ENCODE measurements around the gene PIBF1.

PIBF1 gene

DNA sequence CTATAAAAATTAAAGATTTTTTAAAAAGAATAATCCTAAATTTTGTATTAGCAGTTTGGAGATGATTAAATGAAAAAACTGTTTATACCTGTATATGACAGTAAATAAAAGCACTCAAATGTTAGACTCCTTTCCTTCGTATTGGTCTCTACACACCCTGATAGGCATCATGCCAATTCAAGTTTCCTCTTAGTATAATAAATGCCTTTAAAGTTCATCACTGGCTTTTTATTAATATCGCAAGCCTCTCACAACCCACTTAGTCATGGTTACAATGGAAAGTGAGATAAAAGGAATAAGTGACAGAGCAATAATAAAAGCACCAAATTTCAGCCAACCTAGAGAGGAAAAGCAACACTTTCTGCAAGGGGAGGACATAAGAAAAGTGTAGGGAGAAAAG is 102.2 kb downstream of the PIBF1 start:
- TF ChIP-seq EZH2 (IDR thresholded peaks at IDR 0.05; ENCODE audit: borderline replicate concordance, low read depth, low read length, severe bottlenecking), result no peak
- TF ChIP-seq, protein P1, sequence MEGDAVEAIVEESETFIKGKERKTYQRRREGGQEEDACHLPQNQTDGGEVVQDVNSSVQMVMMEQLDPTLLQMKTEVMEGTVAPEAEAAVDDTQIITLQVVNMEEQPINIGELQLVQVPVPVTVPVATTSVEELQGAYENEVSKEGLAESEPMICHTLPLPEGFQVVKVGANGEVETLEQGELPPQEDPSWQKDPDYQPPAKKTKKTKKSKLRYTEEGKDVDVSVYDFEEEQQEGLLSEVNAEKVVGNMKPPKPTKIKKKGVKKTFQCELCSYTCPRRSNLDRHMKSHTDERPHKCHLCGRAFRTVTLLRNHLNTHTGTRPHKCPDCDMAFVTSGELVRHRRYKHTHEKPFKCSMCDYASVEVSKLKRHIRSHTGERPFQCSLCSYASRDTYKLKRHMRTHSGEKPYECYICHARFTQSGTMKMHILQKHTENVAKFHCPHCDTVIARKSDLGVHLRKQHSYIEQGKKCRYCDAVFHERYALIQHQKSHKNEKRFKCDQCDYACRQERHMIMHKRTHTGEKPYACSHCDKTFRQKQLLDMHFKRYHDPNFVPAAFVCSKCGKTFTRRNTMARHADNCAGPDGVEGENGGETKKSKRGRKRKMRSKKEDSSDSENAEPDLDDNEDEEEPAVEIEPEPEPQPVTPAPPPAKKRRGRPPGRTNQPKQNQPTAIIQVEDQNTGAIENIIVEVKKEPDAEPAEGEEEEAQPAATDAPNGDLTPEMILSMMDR (IDR thresholded peaks at IDR 0.05; ENCODE audit: borderline replicate concordance, extremely low read depth, low read length, poor library complexity, severe bottlenecking), result no peak
- DNase-seq, result no peak
- ATAC-seq (ENCODE audit: insufficient read depth, low read depth), result no peak

DNA sequence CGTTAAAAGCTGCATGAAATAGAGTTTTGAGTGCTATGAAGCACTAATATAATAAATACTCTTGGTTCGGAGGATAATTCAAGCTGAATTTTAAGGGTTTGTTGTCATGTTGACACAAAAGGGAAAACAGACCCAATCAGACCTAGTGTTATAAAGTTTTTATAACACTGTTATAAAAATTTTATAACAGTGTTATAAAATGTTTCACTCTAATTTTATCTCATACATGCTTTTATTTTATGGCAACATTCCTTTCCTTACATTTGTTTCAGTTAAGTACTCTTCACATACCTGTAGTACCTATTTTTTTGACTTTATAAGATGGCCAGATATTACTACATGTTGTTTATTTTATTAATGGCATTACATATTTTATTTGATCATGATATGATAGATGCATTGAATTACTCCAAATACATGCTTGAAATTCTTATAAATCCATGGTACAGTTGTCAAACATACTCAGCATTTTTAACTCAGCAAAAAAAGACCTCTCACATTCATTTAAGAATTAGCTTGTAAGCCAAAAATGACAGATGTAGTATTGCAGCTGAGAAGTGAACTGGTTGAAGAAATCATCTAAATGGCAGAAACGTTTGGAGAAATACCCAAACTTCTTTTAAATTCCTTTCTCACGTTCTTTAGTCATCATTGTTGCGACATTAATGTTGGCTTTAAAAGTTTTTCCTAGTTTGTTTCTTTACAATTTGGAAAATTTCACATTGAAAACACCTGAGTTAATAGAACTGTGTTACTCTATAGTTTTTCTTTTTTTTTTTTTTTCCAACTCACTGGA is 104.5 kb downstream of the PIBF1 start:
- TF ChIP-seq, protein P1 (IDR thresholded peaks at IDR 0.05; ENCODE audit: borderline replicate concordance, extremely low read depth, low read length, poor library complexity, severe bottlenecking), result no peak
- TF ChIP-seq EZH2 (IDR thresholded peaks at IDR 0.05; ENCODE audit: borderline replicate concordance, low read depth, low read length, severe bottlenecking), result no peak

More for the DNA sequence above, 102.2 kb downstream of the PIBF1 start:
- Histone ChIP-seq H3K27me3 (ENCODE audit: insufficient read depth, low read length, poor library complexity) (no peaks in the 10 kb centered on the region), H3K9me3 (ENCODE audit: insufficient read depth, low read length, severe bottlenecking) (no peaks in the 10 kb centered on the region), H3K4me2 (ENCODE audit: insufficient read depth, low read length) (no peak overlapping the region), H3K9ac (ENCODE audit: low read depth, low read length) (no peak overlapping the region), H3K36me3 (ENCODE audit: insufficient read depth, low read length) (peaks cover 7% of the 10 kb centered on the region; the same call in 1 of the 2 replicates), H3K79me2 (ENCODE audit: insufficient read depth, low read length) (no peaks in the 10 kb centered on the region), H3K27ac (ENCODE audit: low read length) (no peak overlapping the region), H4K20me1 (ENCODE audit: insufficient read depth, low read length) (no peaks in the 10 kb centered on the region), H2AFZ (ENCODE audit: low read depth, low read length) (no peak overlapping the region), H3K4me1 (ENCODE audit: insufficient read depth, low read length) (no peaks in the 10 kb centered on the region), H3K4me3 (ENCODE audit: low read depth in 1 of 2, low read length in 2 of 2) (no peak overlapping the region)

DNA sequence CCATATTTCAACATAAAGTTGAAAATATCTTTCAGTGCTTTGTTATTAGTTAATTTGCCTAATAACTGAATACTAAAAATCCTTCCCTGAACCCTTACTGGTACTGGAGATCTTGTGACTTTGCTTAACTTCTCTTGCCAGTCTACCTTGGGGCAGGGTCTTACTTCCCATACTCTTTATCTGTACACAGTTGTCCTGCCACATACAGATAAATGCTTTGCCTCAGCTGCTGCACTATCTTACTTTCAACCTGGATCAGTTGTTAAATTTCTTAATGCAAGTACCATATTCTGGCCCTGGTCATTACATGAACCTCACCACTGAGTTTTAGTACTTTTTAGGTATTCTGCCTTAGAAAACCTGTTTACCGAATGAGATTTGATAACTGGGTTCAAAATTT is 107.6 kb downstream of the PIBF1 start:
- Histone ChIP-seq H3K4me3 (ENCODE audit: low read depth in 1 of 2, low read length in 2 of 2) (no peak overlapping the region), H2AFZ (ENCODE audit: low read depth, low read length) (no peak overlapping the region), H3K4me1 (ENCODE audit: insufficient read depth, low read length) (no peaks in the 10 kb centered on the region), H3K79me2 (ENCODE audit: insufficient read depth, low read length) (no peaks in the 10 kb centered on the region), H3K9ac (ENCODE audit: low read depth, low read length) (no peak overlapping the region), H3K4me2 (ENCODE audit: insufficient read depth, low read length) (no peak overlapping the region), H3K27me3 (ENCODE audit: insufficient read depth, low read length, poor library complexity) (no peaks in the 10 kb centered on the region), H4K20me1 (ENCODE audit: insufficient read depth, low read length) (no peaks in the 10 kb centered on the region), H3K9me3 (ENCODE audit: insufficient read depth, low read length, severe bottlenecking) (no peaks in the 10 kb centered on the region), H3K27ac (ENCODE audit: low read length) (no peak overlapping the region), H3K36me3 (ENCODE audit: insufficient read depth, low read length) (peaks cover 17% of the 10 kb centered on the region; the same call in 1 of the 2 replicates)
- ATAC-seq (ENCODE audit: insufficient read depth, low read depth) (no peak), DNase-seq (no peak)
- TF ChIP-seq, protein P1 (IDR thresholded peaks at IDR 0.05; ENCODE audit: borderline replicate concordance, extremely low read depth, low read length, poor library complexity, severe bottlenecking), result no peak
- TF ChIP-seq EZH2 (IDR thresholded peaks at IDR 0.05; ENCODE audit: borderline replicate concordance, low read depth, low read length, severe bottlenecking), result no peak

More for the DNA sequence above, 104.5 kb downstream of the PIBF1 start:
- Histone ChIP-seq H3K79me2 (ENCODE audit: insufficient read depth, low read length) (no peaks in the 10 kb centered on the region), H3K4me2 (ENCODE audit: insufficient read depth, low read length) (no peak overlapping the region), H4K20me1 (ENCODE audit: insufficient read depth, low read length) (no peaks in the 10 kb centered on the region), H3K9ac (ENCODE audit: low read depth, low read length) (no peak overlapping the region), H3K27ac (ENCODE audit: low read length) (no peak overlapping the region), H3K27me3 (ENCODE audit: insufficient read depth, low read length, poor library complexity) (no peaks in the 10 kb centered on the region), H3K36me3 (ENCODE audit: insufficient read depth, low read length) (no peaks in the 10 kb centered on the region; the same call in 1 of the 2 replicates), H3K4me1 (ENCODE audit: insufficient read depth, low read length) (no peaks in the 10 kb centered on the region), H3K9me3 (ENCODE audit: insufficient read depth, low read length, severe bottlenecking) (no peaks in the 10 kb centered on the region), H3K4me3 (ENCODE audit: low read depth in 1 of 2, low read length in 2 of 2) (no peak overlapping the region), H2AFZ (ENCODE audit: low read depth, low read length) (no peak overlapping the region)
- ATAC-seq (ENCODE audit: insufficient read depth, low read depth) (no peak), DNase-seq (no peak)

Data from DND-41 (cell line).